Stimulated activated CD4-positive, alpha-beta T cell treated with anti-CD3 and anti-CD28 coated beads, Interleukin-15, amount 100 ng/mL, for 48 hours (primary cell): ENCODE results near the gene ZNG1B.
A peak's percentile ranks its signal among the peaks of the same experiment; 100 is the strongest.
"Not testable (repeated sequence)": the region's sequence is repeated elsewhere in the genome, so short reads cannot be mapped to it uniquely, and the experiment has no call there.

Experiments
- DNase-seq, 2 donors: peaks; one replicate each; pipeline ENCODE4 v3.0.0-alpha.2; 2020; ENCODE audit warnings: low read depth in 2 of 2

Gene ZNG1B

GRCh38 chr2:113437508-113438465, at the start of gene ZNG1B:
TSS of gene ZNG1B (plus strand) at chr2:113437691. CDS start at chr2:113437869, 178 bp downstream.
- peak; percentile 62 to 63 for DNase-seq

- peak; percentile 22 for DNase-seq
Measured at GRCh38 chr2:113390124-113390849, 47.2 kb upstream of the ZNG1B start.

GRCh38 chr2:113391073-113391472, 46.4 kb upstream of the ZNG1B start:
- DNase-seq = no peak

GRCh38 chr2:113406114-113406513, 31.4 kb upstream of the ZNG1B start:
- DNase-seq = no peak

GRCh38 chr2:113407446-113408099, 29.9 kb upstream of the ZNG1B start:
- DNase-seq = no peak

- DNase-seq = not testable (repeated sequence)
Measured at GRCh38 chr2:113411725-113412352, 25.7 kb upstream of the ZNG1B start.

- not testable (repeated sequence) for DNase-seq
Measured at GRCh38 chr2:113412774-113413173, 24.7 kb upstream of the ZNG1B start.

- not testable (repeated sequence) for DNase-seq
Measured at GRCh38 chr2:113431773-113432172, 5.7 kb upstream of the ZNG1B start.

GRCh38 chr2:113433468-113433867, 4.0 kb upstream of the ZNG1B start:
- not testable (repeated sequence) for DNase-seq

- not testable (repeated sequence) for DNase-seq
Measured at GRCh38 chr2:113465770-113466169, 28.3 kb downstream of the ZNG1B start.

- DNase-seq = not testable (repeated sequence)
Measured at GRCh38 chr2:113476688-113477368, 39.3 kb downstream of the ZNG1B start.

- DNase-seq = not testable (repeated sequence)
Measured at GRCh38 chr2:113496527-113496926, 59.0 kb downstream of the ZNG1B start.

- not testable (repeated sequence) for DNase-seq
Measured at GRCh38 chr2:113498365-113498764, 60.9 kb downstream of the ZNG1B start, which contains the start of gene FOXD4L1. TSS of gene FOXD4L1 (plus strand) at chr2:113498665. CDS start at chr2:113499257, 592 bp downstream.

- not testable (repeated sequence) for DNase-seq
Measured at GRCh38 chr2:113499019-113499885, 61.8 kb downstream of the ZNG1B start.

- not testable (repeated sequence) for DNase-seq
Measured at GRCh38 chr2:113499886-113500722, 62.6 kb downstream of the ZNG1B start.

GRCh38 chr2:113500723-113501038, 63.2 kb downstream of the ZNG1B start:
- DNase-seq = not testable (repeated sequence)

- not testable (repeated sequence) for DNase-seq
Measured at GRCh38 chr2:113502216-113503093, 65.0 kb downstream of the ZNG1B start.
